Thoracic aorta (tissue), 2 donors: ENCODE measurements around the gene TEX2. TPM values are rescaled to one million over a fixed set of nuclear protein-coding genes. Genes with fewer than 3 reads are reported as not detected.

Source experiments
- ATAC-seq: fragments of 150-250 bp; one replicate; pipeline ENCODE4 v1.8.0; 2017; ENCODE audit warnings: low read depth; ENCODE audit not compliant: insufficient number of reproducible peaks, low FRiP score
- DNase-seq: peaks from one replicate; pipeline ENCODE4 v3.0.0-alpha.2; 2020; ENCODE audit warnings: low spot score
- H3K27ac ChIP-seq, 2 donors: fragments of 200-600 bp; sonication (generic); 1 replicate in 1 of 2; 2 replicates in 1 of 2; pipeline ENCODE4 v1.5.1; 2016; ENCODE audit warnings: mild to moderate bottlenecking in 2 of 2, moderate library complexity in 2 of 2
- H3K27me3 ChIP-seq: fragments of 200-600 bp; sonication (generic); replicated peaks from 2 replicates; pipeline ENCODE4 v1.6.0; 2016; ENCODE audit warnings: mild to moderate bottlenecking; ENCODE audit not compliant: insufficient read depth
- H3K36me3 ChIP-seq: fragments of 200-600 bp; sonication (generic); one replicate; pipeline ENCODE4 v1.5.1; 2016
- H3K4me1 ChIP-seq, 2 donors: fragments of 200-600 bp; sonication (generic); 1 replicate in 1 of 2; 2 replicates in 1 of 2; pipeline versions ENCODE4 v1.5.1 to v1.6.0; 2016; ENCODE audit warnings: low read depth in 2 of 2, mild to moderate bottlenecking in 1 of 2; ENCODE audit not compliant: control insufficient read depth in 1 of 2
- H3K4me3 ChIP-seq: fragments of 200-600 bp; sonication (generic); 2 replicates; pipeline ENCODE4 v1.5.1; 2016; ENCODE audit warnings: mild to moderate bottlenecking
- H3K9me3 ChIP-seq: fragments of 200-600 bp; sonication (generic); 2 replicates; pipeline ENCODE4 v1.5.1; 2016
- total RNA-seq, 2 donors: library from RNA; depleted of rRNA; stranded (reverse); fragments of >200 nt; gene quantifications; one replicate each; pipeline versions ENCODE4 v1.1.0 to v1.2.3, GENCODE V29; 2016
- TF ChIP-seq, protein P1 (sequence below): fragments of 200-600 bp; sonication (generic); IDR thresholded peaks from one replicate; pipeline ENCODE4 v1.5.1; 2019; ENCODE audit warnings: antibody characterized with exemption

The TEX2 gene
- total RNA-seq, 2 donors from 2014 or later: 27.5 to 70.7 TPM

DNA sequence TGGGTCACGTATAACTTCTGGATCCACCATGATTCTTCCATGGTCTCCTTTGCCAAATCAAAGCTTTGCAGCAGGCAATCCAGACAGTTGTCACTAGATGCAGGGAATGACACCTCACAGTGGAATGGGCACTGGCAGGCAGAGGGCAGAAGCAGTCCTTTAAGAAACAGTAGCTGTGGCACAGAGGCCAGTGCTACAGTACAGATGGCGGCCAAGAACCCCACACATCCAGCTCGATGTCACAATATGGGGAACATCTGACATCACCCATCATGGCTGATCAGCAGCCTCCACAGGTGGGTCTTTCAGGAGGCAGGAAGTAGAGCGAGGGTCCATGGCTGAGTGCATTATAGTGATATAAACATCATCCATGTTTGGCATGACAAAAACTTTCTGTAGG, 114.4 kb downstream of the TEX2 start:
- peaks cover 7 to 66% of the 10 kb centered on the region in 2 donors for H3K4me1 ChIP-seq
- TF ChIP-seq, protein P1, sequence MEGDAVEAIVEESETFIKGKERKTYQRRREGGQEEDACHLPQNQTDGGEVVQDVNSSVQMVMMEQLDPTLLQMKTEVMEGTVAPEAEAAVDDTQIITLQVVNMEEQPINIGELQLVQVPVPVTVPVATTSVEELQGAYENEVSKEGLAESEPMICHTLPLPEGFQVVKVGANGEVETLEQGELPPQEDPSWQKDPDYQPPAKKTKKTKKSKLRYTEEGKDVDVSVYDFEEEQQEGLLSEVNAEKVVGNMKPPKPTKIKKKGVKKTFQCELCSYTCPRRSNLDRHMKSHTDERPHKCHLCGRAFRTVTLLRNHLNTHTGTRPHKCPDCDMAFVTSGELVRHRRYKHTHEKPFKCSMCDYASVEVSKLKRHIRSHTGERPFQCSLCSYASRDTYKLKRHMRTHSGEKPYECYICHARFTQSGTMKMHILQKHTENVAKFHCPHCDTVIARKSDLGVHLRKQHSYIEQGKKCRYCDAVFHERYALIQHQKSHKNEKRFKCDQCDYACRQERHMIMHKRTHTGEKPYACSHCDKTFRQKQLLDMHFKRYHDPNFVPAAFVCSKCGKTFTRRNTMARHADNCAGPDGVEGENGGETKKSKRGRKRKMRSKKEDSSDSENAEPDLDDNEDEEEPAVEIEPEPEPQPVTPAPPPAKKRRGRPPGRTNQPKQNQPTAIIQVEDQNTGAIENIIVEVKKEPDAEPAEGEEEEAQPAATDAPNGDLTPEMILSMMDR: no peak
- H3K27ac ChIP-seq: peak overlapping the region in 1 of 2 donors; percentile 34
- H3K36me3 ChIP-seq: no peaks in the 10 kb centered on the region
- no peaks in the 10 kb centered on the region for H3K9me3 ChIP-seq
- DNase-seq: no peak
- no peak overlapping the region for H3K4me3 ChIP-seq
- no peaks in the 10 kb centered on the region for H3K27me3 ChIP-seq
- ATAC-seq: no peak

DNA sequence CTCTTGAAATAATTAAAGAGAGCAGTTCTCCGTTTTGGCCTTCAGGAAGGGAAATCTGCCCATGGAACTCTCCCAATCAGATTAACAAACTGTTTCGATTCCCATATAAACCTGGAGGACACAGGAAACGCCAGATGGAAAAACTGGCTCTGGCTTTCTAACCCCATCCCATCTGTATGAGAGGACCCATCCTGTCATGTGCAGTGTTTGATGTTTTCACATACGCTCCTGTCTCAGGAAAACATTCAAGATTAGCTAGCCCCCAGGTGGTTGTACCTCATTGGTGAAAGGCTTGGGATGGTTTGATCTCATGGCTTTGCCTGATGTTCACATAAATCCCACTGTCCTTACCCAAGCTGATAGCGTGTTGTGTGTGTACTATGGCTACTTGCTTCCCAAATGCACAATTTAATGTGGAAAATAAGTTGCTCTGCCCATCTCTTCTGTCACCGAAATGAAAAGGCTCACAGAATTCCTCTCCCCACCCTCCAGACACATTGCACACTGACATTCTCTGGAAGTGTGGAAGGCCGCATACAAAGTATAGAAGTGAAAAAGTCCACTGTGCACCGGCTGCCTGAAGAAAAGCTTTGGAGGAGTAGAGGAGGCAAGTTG, 114.9 kb downstream of the TEX2 start:
- Histone ChIP-seq H3K4me1 (peaks cover 5 to 61% of the 10 kb centered on the region in 2 donors), H3K9me3 (no peaks in the 10 kb centered on the region), H3K36me3 (no peaks in the 10 kb centered on the region), H3K27ac (peak overlapping the region in 1 of 2 donors; percentile 34), H3K4me3 (no peak overlapping the region), H3K27me3 (no peaks in the 10 kb centered on the region)
- DNase-seq (no peak), ATAC-seq (no peak)
- TF ChIP-seq, protein P1: no peak

DNA sequence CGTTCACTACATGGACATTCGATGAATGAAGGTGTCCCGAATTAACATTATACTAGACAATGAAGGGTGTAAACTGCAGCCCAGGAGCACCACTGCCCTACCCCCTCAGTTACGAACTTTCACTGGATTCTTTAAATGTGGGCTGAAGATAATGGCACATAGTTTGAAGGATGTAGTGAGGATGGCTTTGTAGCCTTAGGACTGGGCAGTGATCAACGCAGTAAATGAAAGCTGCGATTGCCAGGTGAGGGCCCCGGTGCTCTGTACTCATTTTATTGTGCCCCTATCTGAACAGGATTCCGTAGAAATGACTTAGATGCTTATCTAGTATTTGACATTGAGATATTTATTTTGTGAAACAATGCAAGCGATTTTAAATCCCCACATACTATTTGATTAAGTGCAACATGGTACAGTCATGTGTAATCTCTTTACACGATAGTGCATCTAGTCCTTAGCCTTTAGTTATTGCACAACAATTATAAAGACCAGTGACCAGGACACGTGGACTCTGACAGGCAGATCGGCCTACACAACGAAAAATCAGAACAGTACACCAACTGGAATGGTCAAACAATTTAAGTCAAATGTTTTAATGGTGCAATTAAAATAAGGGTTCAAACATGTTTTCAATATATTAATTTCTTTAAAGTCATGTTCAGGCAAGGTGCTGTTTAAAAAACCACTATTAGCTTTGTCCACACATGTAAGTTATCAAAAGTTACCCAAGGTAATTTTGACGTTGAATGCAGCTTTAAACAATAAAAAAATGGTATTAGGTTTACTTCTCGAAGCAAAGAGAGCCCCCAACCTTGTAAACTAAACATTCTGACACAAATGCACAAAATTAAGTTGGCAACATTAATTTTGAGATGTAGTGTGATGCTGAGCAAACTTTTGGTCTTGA, 115.7 kb downstream of the TEX2 start:
- Histone ChIP-seq H3K27ac (peak overlapping the region; percentile 86 to 93), H3K9me3 (no peaks in the 10 kb centered on the region), H3K27me3 (no peaks in the 10 kb centered on the region), H3K4me1 (peaks cover 5 to 53% of the 10 kb centered on the region in 2 donors), H3K36me3 (no peaks in the 10 kb centered on the region), H3K4me3 (peak overlapping the region; percentile 89)
- DNase-seq (no peak), ATAC-seq (no peak)
- TF ChIP-seq, protein P1: no peak

DNA sequence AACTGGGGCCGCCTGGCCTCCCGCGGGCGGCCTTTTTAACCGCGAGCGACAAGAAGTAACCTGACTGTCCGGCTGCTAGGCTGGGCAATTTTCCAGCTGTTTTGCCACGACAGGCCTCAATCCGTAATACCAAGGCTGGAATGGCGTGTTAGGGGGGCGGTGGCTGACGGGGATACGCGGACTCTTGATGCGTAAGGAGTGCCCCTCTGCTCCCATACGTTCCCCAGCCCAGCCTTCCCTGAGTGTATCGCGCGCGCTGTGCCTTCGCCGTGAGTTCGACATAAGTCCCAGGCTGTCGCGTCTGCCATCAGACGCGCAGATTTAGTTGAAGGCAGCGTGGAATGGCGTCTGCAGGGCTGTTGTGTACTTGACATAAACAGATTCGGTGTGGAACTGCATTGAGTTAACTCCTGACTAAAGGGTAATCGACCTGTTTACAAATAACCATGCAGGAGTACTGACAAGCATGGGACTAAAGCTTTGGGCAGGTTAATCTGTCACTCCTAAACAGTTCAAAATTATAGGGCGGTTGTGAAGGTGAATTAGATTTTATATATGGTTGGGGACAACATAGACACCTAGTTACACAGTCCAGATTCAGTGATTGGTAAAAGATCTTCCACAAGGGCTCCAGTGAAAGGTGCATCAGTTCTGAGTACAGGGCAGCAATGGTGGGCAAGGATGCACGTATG, 116.5 kb downstream of the TEX2 start:
- no peaks in the 10 kb centered on the region for H3K36me3 ChIP-seq
- DNase-seq: no peak
- TF ChIP-seq, protein P1: no peak

More for the DNA sequence above, 116.5 kb downstream of the TEX2 start:
- Histone ChIP-seq H3K4me3 (peak overlapping the region; percentile 89), H3K27ac (peak overlapping the region; percentile 86 to 93), H3K9me3 (no peaks in the 10 kb centered on the region), H3K27me3 (no peaks in the 10 kb centered on the region), H3K4me1 (peaks cover 5 to 46% of the 10 kb centered on the region in 2 donors)
- no peak for ATAC-seq
